HG02938 (cell line): Measurements from ENCODE around the gene AMER2.
A peak's percentile ranks its signal among the peaks of the same experiment; 100 is the strongest.

Experiments
- ATAC-seq: cut with Tn5 transposase; IDR thresholded peaks from one replicate; pipeline ENCODE4 v1.9.1; 2021; ENCODE audit warnings: mild to moderate bottlenecking, moderate library complexity; ENCODE audit not compliant: unreplicated experiment

The AMER2 gene

DNA sequence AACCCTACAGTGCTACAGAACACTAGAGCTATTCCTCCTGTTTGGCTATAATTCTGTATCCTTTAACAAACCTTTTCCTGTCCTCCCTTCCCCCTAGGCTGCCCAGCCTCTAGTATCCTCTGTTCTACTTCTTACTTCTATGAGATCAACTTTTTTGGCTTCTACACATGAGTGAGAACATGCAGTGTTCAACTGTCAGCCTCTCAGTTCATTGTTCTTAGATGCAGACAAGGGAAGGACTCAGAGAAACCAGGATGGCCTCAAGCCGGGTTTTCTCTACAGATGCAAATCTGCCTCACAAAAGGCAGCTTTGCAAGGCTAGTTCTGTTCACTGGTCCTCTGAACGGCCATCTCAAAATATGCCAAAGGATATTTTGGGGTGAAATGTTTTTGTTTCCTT is 18.4 kb downstream of the AMER2 start:
- no peak for ATAC-seq

DNA sequence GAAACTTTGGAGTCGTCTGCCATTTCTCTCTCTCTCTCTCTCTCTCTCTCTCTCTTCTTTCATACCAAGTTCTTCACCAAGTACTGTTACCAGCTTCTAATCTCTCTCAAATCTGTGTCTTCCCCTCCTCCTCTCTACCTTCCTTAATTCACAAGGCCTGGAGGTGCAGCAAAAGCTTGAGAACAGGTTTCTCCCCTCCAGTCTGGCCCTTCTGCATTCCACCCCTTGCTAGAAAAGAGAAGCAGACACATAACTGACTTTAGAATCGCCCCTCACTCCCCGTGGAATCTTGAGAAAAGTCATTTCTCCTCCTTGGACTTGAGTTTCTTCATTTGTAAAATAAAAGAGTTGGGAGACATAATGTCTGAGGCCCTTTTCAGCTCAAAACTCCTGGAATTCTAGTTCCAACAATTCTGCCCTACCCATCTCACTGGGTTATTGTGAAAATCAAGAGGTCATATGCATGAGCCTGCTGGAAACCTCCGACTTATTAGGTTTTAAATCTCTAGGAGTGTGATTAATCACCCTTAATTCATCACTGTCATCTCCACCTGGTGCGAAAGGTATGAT is 20.4 kb downstream of the AMER2 start:
- ATAC-seq = no peak

DNA sequence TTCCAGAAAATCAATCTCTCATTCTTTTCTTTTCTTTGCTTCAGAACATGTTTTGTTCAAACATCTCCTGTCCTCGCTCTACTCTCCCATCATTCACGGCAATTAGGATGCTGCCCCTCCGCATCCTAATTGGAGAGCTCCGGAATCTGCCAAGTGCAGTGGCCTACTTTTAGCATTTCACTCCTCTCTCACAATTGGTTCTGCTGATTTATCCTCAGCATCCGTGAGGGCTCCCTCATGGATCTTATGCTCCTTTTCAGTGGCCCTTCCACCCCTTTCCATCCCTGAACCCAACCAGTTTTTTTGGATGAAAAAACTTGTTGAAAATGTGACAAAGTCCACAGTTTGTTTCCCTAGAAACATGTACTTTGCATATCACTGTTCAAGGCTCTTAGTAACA is 22.4 kb downstream of the AMER2 start:
- ATAC-seq = no peak

DNA sequence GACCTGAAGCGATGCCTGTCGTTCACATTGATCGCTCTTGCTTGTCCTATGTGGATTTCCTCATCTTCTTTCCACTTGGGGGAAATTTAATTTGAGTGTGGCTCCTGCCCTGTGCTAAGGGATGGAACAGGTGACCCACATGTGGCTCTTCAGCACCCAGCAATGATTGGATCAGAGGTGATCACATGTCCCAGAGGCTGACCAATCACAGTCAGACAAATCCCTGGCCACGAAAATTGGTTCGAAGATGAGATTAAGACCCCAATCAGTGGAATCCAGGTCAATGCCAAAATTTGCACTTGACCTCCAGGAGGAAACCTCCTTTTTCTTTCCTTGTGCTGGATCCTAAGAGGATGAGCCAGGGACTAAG is 23.7 kb downstream of the AMER2 start:
- ATAC-seq = no peak

DNA sequence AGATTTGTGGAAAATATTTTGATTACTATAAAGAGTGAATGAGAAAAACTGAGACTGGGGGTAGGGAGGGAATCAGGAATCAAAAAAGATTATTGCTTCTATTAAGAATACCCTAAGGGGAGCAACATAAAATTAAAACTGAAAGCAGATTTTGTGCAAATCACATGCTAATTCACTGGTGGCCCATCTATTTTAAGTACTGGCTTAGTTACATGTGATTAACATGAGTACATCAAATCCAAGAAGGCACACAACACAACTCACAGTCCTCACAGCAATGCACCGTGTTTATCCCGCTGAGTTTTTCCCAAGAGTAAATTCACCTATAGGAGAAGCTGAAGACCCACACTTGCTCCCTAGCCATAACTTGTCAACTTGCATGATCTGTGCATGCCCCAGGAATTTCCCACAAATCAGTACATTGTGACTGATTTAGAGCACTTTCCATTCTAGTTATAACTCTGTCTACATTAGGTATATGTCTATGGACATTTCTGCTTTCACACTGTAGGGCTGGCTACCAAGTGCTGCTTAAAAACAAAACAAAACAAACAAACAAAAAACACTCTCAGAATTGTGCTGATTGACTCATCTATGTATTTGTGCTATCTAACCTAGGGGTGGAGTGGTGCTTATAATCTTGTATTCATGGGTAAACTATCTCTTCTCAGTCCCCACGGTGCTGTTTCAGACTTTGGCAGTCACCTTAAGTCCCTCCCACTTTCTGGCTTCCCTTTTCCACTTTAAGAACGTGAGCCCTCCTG is 24.3 kb downstream of the AMER2 start:
- no peak for ATAC-seq

DNA sequence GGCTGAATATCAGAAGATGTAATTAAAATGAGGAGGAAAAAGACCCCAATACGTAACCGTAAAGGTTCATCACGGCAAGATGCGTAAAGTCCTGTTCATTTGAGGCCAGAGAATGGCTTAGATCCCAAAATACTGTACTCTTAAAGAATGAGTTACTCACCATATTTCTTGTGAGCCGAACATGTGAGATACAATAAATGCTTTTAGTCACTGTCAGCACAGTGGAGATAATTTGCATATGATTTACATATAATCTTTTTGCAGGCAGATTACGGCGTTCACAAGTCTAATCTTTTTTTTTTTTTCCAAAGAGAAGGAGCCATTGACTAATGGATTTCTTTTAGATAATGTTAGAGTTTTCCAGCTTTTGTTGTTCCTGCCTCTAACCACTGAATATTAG is 28.4 kb downstream of the AMER2 start:
- no peak for ATAC-seq

DNA sequence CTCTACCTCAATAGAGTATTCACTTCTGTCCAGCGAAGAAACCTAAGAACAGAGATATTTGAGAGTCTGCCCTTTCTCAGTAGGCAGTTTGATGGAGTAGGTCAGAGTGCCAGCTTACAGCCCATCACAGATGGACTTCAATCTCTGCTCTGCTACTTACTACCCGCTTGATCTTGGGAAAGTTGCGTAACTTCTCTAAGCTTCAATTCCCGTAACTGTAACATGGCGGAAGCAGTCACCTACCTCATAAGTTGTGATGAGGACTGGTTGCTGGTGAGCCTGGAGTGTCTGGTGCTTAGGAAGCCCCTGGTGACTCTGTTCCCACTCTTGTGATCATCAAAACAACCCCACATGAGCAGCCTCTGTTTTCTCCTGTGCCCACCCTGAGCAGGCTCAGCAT is 31.0 kb downstream of the AMER2 start:
- ATAC-seq = no peak

DNA sequence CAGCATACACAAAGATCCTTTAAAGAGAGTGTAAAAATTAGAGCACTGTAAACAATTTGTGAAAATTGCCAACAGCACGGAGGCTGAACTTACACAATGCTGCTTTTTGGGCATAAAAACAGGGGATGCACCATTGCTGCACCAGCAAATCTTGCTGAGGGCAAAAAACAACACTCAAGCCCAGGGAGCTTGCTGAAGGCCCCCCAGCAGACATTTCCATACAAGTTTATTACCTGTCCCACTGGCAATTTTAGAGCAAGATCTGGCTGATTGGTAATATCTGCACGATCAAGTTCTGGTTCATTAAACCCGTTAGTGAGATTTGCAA is 34.3 kb downstream of the AMER2 start:
- ATAC-seq = no peak

DNA sequence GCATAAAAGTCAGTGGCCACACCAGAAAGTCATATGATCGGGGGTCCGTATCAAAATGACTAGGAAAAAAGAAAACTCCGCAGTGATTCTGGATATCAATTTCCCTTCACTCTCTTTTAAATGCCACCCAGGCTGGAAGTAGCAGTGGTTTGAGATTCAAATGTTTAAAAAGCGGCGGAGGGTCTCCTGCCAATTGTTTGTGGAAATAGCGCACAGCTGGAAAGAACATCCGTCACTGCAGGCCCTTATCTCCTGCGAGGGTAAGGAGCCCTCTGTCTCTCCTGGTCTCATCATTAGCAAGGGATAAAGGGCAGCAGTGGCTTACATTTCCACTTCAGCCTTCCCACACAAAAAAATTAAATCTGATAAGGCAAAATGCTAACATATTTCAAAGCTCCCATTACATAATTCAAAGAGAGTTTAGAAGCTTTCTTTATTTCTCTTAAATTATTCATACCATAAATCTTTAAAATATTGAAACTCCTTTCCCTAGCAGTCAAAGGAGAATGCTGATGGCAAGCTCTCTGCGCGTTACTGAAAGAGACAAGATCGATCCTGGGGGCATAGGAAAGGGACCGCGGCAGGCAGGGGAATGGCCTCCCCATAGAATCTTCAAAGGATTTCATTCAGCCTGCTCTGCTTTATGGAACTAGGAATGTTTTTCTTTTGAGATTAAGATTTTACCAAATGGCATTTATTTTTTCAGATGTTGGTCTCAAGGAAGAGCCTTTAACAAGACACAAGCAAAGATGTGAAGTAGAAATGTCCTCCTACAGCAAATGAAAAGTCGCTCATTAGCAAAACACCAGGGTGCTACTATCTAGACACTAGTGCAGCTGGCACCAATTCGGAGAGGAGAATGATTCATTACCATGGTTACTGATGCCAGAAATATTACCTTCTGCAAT is 35.0 kb downstream of the AMER2 start:
- ATAC-seq = no peak

DNA sequence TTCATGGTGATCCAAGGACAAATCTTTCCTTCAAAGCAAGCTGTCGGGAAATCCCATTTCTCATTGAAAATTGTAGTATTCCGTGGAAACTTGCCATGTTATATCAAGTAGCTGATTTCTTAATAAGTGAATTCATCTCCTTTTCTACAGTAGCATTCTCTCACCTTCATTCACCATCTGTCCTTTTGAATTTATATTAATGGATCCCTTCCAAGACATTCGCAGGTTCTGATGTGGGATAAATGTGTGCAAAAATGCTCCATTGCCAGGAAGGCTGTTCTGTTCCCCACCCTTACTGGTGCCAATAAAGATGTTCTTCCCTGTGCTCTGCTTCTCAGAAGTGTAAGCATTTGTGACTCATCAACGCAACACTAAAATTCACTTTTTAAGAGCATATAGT is 36.2 kb downstream of the AMER2 start:
- ATAC-seq = no peak

DNA sequence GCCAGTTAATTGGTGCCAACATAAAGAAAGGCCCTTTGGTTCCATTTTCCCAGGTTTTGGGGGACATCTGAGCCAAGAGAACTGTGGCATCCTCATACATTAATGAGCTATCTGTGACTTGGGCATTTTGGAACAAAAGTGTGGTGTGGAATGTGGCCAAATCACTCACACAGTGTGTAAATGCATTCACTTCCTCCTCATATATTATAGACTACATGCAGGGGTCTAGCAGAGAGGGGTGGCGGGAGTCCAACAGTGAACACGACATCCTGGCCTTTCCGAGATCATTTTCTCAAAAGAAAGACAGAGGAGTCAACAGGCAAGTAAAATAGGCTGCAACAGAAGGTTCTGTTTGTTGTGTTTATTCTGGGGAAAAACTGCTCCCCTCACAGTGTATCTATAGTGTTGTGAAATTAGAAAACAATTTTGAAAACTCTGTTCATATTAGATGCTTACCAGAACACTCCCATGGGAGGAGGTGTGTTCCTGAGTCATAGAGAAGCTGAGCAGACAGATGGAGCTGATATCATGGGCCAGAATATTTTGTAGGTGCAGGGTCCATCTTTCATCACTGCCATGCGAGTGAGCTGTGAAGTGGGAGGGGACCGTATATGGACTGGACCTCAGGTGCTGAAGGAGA is 39.2 kb downstream of the AMER2 start:
- no peak for ATAC-seq

DNA sequence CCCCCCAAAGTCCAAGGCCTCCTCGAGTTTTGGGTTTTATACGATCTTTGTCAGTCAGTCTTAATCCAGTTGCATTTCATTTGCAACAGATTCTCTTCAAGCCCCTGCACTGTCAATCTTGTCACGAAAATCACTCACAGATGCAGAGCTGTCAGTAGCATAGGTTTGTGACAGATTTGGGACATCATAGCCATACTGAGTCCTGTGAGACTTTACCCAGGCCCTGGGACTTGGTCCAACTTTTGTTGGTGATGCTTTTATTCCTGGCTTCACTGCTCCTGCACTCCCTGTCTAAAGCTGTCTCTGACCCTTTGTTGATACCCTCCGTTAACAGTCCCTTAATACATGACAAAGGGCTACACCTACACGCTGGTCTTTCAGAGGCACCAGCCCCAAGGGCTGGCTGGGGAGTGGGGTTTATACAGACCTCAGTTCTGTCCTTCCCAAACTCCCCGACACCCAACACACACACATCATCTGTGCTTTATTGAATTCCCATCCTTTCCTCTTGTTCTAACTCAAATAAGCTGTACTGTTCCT is 40.1 kb downstream of the AMER2 start:
- no peak for ATAC-seq

DNA sequence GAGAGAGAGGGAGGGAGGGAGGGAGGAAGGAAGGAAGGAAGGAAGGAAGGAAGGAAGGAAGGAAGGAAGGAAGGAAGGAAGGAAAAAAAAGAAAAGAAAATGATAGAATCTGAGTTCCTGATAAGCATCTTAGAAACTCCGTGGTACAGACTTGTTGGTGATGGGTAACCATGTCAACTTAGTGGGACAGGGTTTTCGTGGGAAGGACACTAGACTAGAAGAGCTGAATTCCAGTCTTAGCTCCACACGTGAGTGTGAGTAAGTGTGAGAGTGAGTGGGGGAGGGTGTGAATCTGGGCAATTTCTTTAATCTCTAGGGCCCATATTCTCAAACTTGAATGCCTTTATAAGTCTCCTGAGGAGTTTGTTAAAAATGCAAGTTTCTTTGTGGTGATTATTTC is 41.1 kb downstream of the AMER2 start:
- ATAC-seq = no peak

DNA sequence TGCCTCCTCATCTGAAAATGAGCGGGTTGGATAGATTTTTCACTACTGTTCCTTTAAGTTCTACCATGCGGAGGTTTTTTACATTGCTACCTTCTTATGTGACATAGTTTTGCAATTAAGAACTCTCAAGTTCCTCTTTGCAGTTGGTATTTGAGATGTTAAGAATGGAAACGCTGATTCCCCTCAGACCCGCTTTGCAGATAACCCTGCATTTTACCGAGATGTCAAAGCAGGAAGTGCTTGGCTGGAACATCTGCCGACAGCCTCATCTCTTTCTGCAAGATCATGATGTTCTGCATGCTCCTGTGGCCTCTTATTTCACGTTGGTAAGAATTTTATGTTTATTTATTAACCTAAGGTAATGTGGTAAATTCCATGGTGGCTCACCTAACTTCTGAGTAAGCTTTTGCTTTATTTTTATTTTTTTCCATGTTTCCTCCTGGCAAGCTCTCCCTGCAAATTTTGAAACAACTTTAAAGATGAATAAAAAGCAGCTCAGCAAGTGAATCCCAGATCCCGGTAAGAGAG is 53.6 kb downstream of the AMER2 start:
- no peak for ATAC-seq

DNA sequence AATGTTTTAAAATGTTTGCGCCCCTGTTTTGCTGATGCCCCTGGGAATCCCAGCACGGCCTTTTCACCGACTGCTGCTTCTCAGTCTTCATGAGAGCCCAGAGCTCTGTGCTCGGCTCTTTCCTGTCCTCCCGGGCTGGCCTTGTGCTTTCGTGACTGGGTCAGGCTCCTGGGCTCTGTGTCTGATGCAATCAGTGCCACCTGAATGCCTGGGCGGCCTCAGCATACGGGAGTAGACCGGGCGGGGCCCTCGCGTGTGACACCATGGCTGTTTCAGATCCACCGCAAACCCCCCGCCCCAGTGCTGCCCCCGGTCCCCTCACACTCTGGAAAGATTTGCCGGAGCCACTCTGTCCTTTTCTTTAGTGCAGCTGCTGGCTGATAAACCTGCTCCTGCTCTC is 54.8 kb downstream of the AMER2 start:
- no peak for ATAC-seq

DNA sequence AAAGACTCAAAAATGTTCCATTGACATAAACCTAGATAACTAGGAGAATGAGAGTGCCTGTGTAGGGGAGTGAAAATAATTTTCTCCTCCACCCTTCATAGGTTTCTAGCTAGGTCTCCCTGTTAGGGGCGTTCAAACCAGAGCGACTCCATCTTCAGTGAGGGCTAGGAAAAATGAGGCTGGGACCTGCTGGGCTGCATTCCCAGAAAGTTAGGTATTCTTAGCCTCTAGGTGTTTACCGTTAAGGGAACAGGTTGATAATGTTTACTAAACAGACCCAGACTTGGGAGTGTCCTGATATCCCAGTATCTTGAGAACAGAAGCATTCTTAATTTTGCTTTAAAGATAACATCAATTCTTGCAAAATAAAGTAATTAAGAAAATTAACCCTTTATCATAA is 56.0 kb downstream of the AMER2 start:
- ATAC-seq = no peak

DNA sequence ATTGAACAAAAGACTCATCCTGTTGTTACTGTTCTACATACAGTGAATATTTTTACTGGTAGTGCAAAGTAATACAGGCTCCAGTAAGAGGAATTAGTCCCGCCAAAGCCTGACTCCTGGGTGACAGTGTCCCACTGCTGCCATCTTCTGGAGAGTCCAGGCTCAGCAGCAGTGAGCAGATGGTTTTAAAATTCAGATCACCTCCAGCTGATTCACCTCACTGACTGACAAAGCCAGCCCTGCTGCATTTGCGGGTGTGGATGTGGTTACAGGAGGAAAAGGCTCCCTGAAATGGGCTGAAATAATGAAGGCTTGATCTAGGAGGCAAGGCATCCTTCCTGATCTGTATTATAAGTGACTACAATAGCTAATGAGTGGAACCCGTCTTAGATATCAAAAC is 57.9 kb downstream of the AMER2 start:
- peak; percentile 67 for ATAC-seq

DNA sequence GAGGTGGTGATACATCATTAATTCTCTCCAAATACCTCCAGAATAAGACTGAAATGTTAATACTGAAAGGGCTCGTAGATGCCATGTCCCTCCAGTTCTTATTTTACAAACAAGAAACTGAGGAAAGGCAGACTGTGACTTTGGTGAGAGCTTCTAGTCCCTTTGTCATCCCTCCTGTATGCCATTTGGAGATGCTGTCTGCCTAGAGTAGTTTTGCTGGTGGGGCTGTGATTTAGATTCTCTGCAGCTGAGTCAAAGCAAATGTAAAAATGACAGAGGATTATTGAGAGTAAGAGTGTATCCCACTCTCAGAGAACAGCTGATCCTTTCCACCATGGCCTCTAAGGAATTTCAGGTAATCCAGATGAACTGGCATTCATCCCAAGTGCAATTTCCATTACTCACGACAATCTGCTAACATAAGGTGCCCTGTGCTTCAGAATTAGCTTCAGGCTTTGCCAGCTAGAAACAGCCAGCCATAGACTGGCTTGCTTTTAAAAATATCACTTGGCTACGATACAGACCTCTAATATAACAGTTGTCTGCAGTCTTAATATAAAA is 59.3 kb downstream of the AMER2 start:
- no peak for ATAC-seq
